HG03064 (cell line): Measurements from ENCODE around the gene RGP1.

Experiments
- ATAC-seq: cut with Tn5 transposase; IDR thresholded peaks from one replicate; pipeline ENCODE4 v1.9.1; 2021; ENCODE audit warnings: low read depth; ENCODE audit not compliant: unreplicated experiment

The RGP1 gene

DNA sequence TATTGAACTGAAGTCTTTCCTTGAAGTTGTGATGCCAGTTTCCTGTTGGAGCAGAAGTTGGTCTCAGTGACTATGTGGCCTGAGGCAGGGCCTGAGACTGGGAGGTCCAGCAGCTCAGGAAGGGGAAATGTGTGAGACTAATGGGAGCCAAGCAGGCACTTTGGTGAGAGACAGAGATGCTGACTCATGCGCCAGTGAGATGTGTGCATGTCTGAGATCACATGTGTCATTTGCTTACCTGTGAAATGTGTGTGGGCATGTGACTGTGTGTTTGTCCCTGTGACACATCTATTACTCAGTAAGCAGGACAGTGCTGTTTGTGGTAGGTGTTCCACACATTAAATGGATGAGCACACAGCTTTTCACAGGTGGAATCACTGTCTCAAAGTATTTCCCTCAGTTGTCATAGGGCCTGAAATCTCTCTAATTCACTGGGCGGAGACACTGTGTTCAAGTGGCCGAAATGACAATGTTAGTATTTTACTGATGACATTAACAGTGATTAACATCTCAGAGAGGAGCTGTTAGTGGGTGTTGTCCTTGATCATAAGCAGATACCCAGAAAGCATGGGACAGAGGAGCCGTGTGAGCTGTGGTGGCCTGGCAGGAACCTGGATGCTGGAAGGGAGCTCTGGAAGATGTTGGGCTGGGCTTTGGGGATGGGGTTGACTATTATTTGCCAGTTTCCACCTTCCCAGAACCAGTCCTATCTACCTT lies 49.7 kb downstream of the RGP1 start:
- ATAC-seq: no peak

GRCh38 chr9:35800530-35800929 lies 51.4 kb downstream of the RGP1 start:
- no peak for ATAC-seq

- no peak for ATAC-seq
Measured at GRCh38 chr9:35801328-35802128, 52.4 kb downstream of the RGP1 start.

GRCh38 chr9:35806101-35806500 lies 57.0 kb downstream of the RGP1 start:
- ATAC-seq: no peak
